Measurements from ENCODE around the gene GPR108. TPM values are rescaled to one million over a fixed set of nuclear protein-coding genes. Genes with fewer than 3 reads are reported as not detected.

The GPR108 gene
- total and polyA plus RNA-seq, 2 of the 13 experiments (the other 11 are each of a cell fraction or from before 2014, with no cell fraction given) = 36.4 to 63.0 TPM

DNA sequence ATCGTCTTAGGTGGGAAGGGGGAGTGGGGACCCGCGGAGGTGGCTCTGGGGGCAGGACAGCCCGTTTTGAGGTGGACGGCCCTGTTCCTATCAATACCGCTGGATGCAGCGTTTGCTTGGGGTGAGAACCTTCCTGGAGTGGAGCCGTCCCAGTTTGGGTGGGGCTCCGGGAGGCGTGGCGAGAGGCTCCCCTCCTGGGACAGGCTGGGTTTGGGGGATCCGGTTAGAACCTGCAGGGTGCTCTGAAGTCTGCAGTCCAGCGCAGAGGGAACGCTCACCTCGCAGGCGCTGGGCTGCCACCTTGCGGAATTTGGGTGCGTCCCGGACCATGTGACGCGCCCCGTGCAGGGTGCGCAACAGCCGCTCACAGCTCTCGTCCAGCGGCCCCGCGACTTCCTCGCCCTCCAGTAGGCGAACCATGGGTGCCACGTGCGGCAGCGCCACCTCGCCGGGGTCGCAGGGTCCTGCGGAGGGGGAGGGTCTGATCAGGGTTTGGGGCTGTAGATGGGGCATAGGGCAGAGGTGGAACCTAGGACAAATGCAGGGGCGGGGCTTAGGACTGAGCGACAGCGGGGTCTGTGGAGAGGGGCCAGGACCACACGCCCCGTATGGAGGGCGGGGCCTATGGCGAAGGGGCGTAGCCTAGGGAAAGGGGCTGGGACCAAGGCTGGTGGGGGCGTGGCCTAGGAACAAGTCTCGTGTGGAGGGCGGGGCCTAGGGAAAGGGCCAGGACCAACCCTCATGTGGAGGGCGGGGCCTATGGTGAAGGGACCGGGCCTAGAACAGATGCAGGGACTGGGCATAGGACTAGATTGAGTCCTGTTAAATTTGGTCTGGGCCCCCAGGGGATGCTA, 16.0 kb upstream of the GPR108 start (continued):
- TF ChIP-seq, protein P1, sequence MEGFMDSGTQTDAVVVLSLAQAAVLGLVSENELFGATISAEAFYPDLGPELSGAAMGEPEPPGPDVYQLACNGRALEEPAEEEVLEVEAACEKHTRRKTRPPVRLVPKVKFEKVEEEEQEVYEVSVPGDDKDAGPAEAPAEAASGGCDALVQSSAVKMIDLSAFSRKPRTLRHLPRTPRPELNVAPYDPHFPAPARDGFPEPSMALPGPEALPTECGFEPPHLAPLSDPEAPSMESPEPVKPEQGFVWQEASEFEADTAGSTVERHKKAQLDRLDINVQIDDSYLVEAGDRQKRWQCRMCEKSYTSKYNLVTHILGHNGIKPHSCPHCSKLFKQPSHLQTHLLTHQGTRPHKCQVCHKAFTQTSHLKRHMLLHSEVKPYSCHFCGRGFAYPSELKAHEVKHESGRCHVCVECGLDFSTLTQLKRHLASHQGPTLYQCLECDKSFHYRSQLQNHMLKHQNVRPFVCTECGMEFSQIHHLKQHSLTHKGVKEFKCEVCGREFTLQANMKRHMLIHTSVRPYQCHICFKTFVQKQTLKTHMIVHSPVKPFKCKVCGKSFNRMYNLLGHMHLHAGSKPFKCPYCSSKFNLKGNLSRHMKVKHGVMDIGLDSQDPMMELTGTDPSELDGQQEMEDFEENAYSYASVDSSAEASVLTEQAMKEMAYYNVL (CRISPR knock-in tag; IDR thresholded peaks at IDR 0.05; ENCODE audit: borderline replicate concordance) = no peak
- TF ChIP-seq KLF13 (CRISPR knock-in tag; IDR thresholded peaks at IDR 0.05) = 0 out of 2 replicates have a peak, but pooled peaks have one; percentile 23
- TF ChIP-seq ZNF264 (CRISPR knock-in tag; IDR thresholded peaks at IDR 0.05) = peak; percentile 79; the same call in 1 of the 2 replicates
- no peak for TF ChIP-seq ZFP82 (CRISPR knock-in tag; IDR thresholded peaks at IDR 0.05; ENCODE audit: borderline replicate concordance)
- no peak; the same call in 1 of the 2 replicates for TF ChIP-seq KDM3A (CRISPR knock-in tag; IDR thresholded peaks at IDR 0.05; ENCODE audit: low read depth)
- TF ChIP-seq, protein P2, sequence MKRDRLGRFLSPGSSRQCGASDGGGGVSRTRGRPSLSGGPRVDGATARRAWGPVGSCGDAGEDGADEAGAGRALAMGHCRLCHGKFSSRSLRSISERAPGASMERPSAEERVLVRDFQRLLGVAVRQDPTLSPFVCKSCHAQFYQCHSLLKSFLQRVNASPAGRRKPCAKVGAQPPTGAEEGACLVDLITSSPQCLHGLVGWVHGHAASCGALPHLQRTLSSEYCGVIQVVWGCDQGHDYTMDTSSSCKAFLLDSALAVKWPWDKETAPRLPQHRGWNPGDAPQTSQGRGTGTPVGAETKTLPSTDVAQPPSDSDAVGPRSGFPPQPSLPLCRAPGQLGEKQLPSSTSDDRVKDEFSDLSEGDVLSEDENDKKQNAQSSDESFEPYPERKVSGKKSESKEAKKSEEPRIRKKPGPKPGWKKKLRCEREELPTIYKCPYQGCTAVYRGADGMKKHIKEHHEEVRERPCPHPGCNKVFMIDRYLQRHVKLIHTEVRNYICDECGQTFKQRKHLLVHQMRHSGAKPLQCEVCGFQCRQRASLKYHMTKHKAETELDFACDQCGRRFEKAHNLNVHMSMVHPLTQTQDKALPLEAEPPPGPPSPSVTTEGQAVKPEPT (CRISPR knock-in tag; IDR thresholded peaks at IDR 0.05; ENCODE audit: low read depth) = peak; percentile 77; the same call in 1 of the 2 replicates
- TF ChIP-seq, protein P3, sequence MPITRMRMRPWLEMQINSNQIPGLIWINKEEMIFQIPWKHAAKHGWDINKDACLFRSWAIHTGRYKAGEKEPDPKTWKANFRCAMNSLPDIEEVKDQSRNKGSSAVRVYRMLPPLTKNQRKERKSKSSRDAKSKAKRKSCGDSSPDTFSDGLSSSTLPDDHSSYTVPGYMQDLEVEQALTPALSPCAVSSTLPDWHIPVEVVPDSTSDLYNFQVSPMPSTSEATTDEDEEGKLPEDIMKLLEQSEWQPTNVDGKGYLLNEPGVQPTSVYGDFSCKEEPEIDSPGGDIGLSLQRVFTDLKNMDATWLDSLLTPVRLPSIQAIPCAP (CRISPR knock-in tag; IDR thresholded peaks at IDR 0.05; ENCODE audit: low read depth) = no peak
- TF ChIP-seq, protein P4, sequence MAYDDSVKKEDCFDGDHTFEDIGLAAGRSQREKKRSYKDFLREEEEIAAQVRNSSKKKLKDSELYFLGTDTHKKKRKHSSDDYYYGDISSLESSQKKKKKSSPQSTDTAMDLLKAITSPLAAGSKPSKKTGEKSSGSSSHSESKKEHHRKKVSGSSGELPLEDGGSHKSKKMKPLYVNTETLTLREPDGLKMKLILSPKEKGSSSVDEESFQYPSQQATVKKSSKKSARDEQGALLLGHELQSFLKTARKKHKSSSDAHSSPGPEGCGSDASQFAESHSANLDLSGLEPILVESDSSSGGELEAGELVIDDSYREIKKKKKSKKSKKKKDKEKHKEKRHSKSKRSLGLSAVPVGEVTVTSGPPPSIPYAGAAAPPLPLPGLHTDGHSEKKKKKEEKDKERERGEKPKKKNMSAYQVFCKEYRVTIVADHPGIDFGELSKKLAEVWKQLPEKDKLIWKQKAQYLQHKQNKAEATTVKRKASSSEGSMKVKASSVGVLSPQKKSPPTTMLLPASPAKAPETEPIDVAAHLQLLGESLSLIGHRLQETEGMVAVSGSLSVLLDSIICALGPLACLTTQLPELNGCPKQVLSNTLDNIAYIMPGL (CRISPR knock-in tag; IDR thresholded peaks at IDR 0.05; ENCODE audit: borderline replicate concordance in 1 of 2, low read depth in 1 of 2) = peak; percentile 89; a peak in 3 of 4 replicates
- TF ChIP-seq ZNF768 (CRISPR knock-in tag; IDR thresholded peaks at IDR 0.05) = peak; percentile 81; the same call in 1 of the 2 replicates
- TF ChIP-seq, protein P5, sequence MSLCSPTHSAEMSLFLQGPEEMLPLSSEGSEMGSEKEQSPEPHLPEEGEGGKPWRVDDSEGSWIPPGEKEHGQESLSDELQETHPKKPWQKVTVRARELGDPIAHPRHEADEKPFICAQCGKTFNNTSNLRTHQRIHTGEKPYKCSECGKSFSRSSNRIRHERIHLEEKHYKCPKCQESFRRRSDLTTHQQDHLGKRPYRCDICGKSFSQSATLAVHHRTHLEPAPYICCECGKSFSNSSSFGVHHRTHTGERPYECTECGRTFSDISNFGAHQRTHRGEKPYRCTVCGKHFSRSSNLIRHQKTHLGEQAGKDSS (CRISPR knock-in tag; IDR thresholded peaks at IDR 0.05; ENCODE audit: borderline replicate concordance, low read depth) = peak; percentile 92
- TF ChIP-seq NR2F6 (IDR thresholded peaks at IDR 0.05) = no peak; the same call in 1 of the 2 replicates
- peak; percentile 88 for TF ChIP-seq NR2F6 (CRISPR knock-in tag; IDR thresholded peaks at IDR 0.05)
